ENCODE measurements around the gene GMPPA.

DNA sequence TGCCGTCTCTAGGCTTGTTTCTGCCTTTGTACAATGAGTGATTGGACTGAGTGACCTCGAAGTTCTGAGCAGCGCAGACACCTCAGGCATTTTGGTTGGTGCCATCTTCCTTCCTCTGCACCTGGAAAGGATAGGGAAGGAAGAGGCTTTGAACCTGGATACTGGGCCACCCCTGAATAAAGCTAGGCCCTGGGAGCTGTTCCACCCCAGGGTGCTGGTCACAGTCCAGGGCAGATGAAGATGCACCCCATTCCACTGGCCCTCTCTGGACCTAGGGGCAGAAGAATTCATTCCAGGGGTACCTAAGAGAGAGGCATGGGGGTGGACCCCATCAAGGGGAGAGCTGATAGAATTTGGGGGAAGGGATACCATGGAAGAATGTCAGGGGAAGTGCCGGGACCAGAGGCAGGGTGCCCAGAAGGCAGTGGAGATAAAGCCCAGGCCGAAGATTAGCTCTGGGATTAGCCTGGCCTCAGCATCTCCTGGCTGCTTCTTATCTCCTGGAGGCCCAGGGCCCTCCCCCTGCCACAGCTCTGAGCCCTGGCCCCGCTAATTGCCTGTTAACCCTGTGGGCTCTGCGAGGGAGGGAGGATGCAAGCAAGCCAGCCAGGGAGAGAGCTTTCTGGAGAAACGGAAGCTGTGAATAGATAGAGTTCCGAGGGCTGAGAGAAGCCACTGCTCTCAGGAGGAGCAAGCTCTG lies 27.0 kb downstream of the GMPPA start:
- TF ChIP-seq POLR2A (IDR thresholded peaks at IDR 0.05) = no peak
- TF ChIP-seq, protein P1, sequence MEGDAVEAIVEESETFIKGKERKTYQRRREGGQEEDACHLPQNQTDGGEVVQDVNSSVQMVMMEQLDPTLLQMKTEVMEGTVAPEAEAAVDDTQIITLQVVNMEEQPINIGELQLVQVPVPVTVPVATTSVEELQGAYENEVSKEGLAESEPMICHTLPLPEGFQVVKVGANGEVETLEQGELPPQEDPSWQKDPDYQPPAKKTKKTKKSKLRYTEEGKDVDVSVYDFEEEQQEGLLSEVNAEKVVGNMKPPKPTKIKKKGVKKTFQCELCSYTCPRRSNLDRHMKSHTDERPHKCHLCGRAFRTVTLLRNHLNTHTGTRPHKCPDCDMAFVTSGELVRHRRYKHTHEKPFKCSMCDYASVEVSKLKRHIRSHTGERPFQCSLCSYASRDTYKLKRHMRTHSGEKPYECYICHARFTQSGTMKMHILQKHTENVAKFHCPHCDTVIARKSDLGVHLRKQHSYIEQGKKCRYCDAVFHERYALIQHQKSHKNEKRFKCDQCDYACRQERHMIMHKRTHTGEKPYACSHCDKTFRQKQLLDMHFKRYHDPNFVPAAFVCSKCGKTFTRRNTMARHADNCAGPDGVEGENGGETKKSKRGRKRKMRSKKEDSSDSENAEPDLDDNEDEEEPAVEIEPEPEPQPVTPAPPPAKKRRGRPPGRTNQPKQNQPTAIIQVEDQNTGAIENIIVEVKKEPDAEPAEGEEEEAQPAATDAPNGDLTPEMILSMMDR (IDR thresholded peaks at IDR 0.05) = no peak
